GM18520 (cell line): ENCODE measurements around the gene DUSP10.
A peak's percentile ranks its signal among the peaks of the same experiment; 100 is the strongest.

Experiments
- ATAC-seq: cut with Tn5 transposase; IDR thresholded peaks from one replicate; pipeline ENCODE4 v1.9.1; 2021; ENCODE audit not compliant: unreplicated experiment

Gene DUSP10

DNA sequence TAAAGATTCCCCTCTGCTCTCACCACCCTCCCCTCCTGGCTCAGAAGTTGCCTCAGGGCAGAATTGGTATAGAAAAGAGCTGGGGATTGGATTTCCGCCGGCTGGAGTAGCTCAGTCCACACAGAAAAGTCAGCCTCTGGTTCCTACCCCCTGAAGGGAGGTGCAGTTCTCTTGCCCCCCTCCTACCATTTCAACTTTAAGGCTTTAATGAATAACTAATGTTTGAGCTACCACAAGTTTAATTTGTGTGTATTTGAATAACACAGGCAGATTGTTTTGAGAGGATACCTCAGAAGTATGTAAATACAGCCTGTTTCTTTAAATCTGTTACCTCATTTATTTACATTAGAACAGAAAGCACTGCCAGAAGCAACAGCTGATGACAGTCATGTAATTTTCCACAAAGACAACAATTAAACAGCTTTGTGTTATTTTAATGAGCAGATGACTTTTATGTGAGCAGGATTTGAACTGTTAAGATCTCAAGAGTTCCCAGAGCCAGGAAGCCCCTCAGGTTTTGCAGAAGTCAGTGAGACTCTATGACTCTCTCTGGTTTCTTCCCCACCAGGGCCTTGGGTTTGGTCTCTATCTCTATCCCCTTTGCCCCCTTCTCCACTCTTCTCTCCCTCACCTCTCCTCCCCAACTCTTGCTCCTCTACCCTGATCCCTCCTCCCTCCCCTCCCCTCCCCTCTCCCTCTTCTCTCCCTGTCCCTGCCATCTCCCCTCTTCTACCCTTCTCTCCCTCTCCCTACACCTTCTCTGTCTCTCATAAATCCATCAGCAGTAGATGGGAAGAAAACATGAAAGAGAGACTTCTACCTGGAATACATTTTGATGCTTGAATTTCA, 26.3 kb downstream of the DUSP10 start:
- ATAC-seq: no peak

DNA sequence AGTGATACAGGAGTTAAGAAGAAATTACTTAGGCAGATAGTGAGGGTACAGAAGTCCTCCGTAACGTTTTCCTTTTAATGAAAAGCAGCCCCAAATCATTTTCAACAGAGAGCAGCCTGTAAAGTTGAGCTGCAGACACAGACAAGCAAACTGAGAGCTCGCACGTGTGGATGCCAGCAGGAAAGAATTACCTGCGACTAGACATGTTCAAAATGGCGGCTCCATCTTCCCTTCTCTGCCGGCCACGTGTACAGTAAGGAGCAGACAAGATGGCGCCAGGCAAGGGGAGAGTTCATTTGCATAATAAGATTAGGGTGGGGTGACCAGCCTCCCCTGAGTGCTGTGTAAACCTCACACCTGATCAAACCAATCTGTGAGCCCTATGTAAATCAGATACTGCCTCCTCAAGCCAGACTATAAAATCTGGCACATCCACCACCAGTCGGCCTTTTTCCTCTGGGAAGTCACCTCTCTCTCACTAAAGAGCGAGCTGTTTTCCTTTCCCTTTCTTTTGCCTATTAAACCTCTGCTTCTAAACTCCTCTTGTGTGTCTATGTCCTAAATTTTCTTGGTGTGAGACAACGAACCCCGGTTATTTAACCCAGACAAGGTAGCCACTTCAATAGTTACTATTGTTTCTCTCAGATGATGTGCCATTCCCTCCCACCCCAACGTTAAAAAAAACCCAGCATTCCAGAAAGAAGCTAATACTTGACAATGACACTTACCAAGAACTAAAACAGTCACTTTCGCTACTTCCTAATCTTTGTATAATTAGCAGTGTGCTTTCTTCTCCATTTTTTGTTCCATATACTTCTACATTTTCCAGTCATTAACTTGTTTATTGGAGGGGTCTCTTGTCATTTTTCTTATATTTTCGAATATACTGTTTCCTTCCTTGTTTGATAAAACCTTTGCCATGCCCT, 27.4 kb downstream of the DUSP10 start:
- no peak for ATAC-seq

DNA sequence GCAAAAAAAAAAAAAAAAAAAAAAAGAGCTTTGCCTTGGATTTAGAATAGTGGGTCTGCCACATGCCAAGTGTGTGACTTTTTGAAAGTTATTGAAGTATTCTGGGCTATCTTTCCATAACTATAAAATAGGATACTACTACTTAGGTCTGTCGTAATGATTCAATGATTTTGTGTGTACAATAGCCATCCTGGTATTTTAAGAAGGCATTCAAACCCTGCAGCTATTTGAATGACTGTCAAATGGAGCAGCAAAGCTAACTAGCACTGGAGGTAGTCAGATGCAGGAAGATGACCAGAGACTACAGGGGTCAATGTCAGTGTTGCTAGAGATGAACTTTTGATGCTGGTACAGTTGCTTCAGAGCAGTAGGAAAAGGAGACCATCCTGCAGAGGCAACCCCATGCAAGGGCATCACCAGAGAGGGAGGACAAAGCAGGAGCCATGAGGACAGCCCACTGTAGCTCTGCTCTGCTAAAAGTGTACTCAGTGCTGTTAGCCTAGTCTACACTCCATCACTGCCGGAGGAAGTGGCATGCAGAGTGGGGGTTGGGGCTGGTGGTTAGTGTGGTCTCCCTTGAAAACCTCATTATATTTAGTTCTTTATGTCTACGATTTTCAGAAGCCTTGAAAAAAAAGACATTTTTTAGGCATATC, 29.0 kb downstream of the DUSP10 start:
- ATAC-seq: peak; percentile 29

DNA sequence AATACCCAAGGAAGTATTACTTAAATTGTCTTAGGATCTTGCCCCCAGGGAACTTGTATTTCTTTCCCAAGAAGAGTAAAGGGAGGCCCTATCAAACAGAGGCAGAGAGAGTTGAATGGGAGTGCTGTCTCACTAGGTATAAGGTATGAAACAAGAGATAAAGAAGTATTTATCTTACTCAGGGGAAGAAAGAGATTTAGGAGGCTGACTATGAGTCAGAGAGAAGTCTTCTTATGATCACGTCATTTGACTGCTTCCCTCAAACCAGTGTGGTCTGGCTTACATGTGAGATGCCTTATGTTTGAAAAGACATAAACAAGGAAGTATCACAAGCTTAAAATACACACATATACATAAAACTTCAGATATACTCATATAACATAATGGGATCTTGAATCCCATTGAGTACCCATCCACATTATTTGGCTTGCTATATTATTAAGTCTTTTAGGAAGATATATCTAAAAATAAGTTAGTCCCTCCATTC, 29.6 kb downstream of the DUSP10 start:
- peak; percentile 44 for ATAC-seq

DNA sequence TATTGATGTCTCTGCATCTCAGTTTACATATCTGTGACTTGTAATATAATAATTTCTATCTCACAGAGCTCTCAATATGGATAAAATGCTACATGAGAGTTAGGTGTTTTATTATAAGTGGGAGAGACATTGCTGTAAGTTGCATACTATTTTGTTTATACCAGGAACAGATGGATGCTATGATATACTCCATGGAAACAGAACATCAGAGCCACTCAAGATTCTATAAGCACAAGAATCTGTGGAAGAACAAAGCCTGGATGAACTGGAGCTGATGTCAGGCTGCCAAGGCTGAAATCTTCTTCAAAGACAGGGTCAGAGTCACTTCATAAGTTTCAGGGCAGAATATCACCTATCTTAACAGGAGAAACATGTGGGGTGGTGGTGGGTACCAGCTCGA, 30.2 kb downstream of the DUSP10 start:
- no peak for ATAC-seq

DNA sequence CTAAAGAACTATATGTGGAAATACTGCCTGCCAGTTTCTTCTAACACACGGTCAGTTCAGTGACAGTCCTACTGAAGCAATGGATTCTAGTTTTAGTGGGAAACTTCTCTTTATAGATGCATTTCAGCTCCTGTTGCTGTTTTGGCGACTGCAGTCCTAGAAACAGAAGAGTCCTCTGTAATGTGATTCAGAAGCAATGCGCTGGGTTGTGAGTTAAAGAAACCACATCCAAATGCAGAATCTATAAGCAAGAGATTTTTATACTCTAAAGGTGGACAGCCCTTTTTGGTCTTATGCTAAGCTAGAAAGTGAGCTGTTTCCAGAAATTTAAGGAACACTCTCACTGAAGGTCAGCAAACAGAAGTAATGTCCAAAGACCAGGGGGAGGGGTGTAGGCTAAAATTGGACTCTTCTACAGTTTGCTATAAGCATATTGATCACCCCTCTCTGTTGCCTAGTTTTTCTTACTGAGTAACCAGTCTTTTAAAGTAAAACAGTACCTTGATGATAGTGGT, 30.8 kb downstream of the DUSP10 start:
- no peak for ATAC-seq

DNA sequence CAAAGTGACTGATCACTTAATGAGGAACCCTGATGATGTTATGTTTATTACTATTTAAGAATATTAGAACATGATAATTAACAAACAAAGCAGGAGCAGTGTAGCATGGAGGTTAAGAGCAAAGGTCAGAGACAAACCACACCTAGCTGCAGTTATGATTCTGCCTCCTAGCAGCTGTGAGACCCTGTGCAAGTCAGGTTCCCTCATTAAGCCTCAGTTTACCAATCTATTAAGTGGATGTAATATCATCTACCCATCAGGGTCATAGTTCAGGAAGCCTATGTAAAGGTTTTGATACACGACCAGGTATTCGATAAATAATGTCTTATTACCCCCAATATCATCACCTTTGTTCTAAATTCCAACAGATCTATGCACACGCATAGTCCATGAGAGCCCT, 32.0 kb downstream of the DUSP10 start:
- no peak for ATAC-seq

DNA sequence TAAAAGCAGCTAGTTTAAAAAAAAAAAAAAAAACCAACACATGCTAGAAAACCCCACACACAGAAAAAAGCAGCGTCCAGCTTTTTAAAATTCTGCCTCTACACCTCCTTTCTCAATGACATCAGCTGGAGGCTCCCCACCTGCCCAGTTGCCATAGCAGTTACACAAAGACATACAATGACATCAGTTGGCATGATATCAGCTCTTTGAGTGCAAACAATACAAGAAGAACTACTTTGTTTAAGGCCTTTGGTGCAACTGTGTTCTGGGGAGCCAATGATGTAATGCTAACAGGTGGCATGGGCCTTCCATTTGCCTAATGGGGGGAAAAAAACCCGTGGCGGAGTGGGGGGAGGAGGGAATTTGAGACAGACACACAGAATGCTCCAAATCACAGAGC, 32.9 kb downstream of the DUSP10 start:
- ATAC-seq: peak; percentile 34

DNA sequence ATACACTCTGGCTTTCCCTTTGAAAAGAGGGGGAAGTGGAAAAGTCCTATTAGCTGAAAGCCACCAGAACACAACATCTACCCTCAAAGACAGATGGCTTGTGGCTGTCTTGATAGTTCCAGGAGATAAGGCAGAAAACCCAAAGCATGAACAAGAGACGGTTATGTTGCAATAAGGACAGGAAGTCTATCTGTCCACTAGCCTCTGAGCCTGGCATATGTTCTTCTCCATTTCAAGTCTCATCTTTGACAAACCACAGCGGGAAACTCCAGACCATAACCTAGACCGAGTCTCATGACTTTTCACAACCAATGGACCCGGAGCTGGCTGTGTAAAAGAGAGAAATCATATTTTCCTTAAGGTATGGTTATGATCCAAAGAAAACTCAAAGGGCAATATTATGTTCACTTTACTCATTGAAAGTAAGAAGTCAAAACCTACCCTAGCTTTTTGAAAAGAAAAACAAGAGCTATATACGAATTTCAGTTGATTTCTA, 33.8 kb downstream of the DUSP10 start:
- ATAC-seq: peak; percentile 52

DNA sequence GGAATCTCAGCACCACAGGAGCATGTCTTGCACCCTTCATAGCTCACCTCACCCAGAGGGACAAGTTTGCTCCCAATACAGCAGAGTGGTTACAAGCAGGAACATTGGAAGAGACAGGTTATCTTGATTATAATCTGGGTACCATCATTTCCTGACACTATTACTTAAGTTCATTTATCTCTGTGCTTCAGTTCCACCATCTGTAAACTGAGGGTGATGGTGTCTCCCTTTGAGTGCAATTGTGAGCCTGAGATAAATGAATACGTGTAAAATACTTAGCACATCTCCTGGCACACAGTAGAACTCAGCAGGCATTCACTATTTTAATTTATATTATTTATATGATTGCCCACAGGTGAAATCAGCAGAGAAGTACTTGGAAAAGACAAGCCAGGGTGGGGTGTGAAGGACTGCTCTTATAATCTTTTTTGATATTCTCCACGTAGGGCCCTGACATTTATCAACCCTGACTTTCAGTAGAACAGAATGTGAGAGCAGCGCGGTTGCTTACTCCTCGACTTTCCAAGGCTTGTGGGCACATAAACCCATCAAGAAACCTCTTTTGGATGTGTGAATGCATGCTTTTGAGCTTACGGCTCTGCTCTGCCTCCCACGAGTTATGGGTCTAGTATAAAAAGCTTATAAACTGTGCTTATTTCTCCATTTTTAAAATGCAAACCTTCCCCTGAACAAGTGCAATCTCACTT, 34.9 kb downstream of the DUSP10 start:
- no peak for ATAC-seq

DNA sequence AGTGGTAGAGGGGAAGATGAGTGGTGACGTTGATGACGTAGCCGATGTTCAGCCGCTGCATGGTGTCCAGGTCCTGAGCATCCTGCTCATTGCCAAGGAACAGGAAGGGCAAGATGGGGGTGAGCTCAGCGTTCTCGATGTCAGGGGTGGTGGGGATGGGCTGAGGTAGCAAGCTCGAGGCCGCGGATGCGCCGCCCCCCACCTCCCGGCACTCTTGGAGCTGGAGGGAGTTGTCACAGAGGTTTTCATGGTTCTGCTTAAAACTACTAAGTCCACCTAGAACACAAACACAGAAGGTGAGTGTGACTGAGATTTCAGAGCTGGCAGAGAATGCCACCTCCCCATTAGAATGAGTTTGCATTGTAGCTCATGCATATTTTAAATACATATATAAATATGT, 35.7 kb downstream of the DUSP10 start:
- ATAC-seq: no peak

DNA sequence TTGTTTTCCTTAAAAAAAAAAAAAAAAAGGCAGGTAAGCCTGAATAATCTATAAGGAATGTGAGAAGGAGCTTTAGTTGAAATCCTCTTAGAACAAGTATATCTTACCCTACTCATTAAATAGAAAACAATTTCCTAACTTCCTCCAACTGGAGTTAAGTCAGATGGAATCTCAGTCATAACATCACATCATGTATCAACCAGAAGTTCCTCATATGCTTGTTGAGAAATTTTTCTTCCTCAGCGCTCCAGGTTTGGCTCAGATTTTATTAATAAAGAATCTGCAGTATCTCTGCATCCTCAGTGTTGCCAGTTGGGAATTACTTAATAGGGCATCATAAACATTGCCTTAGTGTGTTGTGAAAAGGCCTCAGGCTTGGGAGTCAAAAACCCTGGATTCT, 37.6 kb downstream of the DUSP10 start:
- no peak for ATAC-seq

DNA sequence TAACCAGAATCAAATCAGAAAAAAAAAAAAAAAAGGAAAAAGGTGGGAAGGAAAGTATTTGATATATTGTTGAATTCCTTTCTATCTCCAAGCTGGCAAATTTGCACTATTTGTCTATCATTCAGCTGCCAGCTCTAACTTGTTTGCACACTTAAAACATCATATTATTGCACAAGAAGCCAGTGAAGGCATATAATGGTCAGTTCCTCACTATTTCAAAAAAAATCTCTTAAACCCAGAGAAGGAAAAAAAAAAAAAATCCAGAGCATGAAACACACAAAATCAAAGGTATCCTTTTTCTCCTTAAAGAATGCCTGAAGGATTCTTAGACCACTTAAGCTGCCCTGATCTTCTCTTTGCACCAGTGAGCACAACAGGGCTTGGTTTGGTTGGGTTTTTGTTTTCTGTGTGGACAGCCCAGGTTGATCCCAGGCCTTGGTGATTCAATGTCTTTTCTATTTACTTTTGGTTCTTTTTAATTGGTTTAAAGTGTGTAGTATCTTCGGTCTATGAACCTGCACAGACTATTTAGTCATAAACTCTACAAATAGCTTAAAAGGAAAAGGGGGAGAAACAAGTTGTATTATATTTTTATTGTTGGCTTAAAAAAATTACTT, 40.2 kb downstream of the DUSP10 start:
- ATAC-seq: no peak

DNA sequence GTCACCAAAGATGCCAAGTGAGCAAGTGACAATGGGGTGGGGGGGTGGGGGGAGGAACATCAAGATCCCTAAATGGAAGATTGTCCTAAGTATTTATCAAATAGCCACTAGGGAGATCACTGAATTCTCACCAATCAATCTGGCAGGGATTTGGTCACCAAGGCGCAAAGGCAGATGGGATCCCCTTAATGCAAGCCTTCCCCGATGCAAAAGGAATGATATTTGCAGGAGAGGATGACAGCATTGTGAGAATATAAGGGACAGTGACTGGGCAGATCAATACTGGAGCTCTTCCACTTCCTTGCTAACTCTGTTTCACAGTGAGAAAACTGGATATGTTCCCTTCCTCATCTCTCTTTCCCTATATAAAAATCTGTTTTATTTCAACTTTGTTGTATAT, 40.9 kb downstream of the DUSP10 start:
- no peak for ATAC-seq

DNA sequence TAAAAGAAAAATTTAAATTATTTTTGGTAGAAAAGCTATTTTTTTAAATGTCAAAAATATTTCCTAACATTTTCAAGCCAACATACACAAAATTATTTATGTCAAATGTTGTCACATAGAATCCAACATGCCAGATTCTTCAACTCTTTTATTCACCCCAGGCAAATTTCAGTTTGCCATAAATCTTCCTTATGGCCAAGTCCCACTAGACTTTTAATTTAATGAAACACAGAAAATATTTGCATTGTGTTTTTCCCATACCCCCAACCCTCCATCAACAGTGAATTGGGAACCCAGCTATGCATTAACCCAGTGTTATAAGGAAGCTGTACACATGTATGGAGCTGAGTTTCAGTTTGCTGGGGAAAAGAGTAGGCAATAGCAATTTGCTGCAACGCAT, 41.4 kb downstream of the DUSP10 start:
- no peak for ATAC-seq

DNA sequence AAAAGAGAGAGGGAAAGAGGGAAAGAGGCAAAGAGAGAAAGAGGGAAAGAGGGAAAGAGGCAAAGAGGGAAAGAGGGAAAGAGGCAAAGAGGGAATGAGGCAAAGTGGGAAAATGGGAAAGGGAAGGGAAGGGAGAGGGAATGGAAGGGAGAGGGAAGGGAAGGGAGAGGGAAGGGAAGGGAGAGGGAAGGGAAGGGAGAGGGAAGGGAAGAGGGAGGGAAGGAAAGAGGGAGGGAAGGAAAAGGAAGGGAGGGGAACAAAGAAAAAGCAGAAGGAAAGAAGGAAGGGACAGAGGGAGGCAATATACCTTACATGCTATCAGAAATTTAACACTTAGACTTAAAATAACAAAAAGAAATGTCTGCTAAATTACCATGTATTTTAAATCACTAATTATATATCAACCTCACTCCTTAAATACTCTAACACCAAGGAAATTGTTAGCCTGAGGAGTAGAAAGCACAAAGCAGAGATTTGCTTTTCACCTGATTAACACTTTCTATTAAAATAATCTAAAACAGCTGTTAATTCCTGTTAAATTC, 41.8 kb downstream of the DUSP10 start:
- no peak for ATAC-seq

DNA sequence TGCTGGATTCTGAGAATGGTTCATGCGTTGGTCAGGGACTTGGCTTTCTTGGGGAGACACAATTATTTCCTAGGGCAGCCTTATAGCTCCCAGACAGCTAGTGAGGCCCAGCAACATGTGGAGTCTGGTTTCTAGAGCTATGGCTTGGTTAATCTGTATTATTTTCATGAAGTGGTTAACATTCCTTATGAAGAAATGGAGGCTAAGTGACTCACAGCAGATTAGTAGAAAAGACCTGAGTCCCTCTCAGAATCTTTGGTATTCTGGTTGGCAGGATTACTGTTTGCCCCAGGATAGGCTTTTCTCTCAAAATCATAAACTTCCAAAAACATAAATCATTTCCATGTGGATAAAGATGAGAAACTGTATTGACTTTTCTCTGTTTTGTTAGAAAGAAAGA, 42.3 kb downstream of the DUSP10 start:
- ATAC-seq: no peak

DNA sequence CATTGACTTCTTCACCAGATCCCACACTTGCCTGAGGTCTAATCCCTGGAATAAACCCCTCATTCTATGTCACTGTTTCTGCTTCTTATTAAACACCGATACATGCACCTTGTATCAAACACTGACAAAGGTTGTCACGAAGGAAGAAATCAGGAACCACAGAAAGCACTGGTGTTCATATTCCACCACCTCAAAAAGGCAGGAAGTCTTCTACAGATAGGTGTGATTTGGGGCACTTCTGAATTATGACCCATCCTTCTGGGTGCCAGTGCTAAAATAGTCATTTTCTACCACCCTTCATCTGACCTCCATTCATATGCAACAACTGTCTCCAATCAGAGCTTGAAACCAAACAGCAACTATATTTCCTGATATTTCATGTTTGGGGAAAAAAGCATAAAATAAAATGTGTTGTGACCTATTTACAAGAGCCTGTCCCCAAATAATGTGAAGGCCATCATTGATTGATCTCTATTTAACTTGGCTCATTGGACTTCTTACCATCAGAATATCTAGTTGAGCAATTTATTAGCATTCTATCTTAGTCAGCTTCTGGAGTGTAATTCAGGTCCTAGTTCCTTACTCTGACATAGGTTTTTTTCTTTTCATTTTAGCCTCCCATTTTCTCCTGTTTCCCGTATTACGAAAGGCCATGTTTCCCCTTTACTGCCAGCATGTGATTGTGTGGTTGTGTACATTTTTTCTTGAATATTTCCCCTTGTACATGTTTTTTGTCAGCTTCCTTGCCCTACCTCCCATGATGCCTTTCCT, 43.1 kb downstream of the DUSP10 start:
- no peak for ATAC-seq

DNA sequence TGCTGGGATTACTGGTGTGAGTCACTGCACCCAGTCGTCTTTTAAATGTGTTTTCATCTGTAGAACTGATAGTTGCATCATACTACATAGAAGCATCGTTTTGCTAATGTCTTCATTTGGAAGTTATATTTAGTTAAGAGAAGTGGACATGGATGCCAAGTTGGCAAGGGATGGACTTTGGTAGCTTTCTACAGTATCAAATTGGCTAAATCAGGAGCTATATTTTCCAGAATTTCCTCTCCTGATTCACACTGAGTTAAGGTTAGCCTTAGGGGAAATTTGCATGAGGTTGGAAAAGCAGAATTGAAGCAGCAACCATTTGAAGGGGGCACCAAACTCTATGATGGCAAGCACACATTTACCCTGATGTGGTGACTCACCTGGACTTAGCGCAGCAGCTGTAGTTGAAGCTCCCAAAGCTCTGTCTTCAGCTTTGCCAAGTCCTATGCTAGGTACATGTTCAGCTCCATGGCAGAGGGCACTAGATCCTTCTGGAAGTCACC, 43.9 kb downstream of the DUSP10 start:
- no peak for ATAC-seq
